ENCODE data around the gene PLCG2.

- TF ChIP-seq, protein P1, sequence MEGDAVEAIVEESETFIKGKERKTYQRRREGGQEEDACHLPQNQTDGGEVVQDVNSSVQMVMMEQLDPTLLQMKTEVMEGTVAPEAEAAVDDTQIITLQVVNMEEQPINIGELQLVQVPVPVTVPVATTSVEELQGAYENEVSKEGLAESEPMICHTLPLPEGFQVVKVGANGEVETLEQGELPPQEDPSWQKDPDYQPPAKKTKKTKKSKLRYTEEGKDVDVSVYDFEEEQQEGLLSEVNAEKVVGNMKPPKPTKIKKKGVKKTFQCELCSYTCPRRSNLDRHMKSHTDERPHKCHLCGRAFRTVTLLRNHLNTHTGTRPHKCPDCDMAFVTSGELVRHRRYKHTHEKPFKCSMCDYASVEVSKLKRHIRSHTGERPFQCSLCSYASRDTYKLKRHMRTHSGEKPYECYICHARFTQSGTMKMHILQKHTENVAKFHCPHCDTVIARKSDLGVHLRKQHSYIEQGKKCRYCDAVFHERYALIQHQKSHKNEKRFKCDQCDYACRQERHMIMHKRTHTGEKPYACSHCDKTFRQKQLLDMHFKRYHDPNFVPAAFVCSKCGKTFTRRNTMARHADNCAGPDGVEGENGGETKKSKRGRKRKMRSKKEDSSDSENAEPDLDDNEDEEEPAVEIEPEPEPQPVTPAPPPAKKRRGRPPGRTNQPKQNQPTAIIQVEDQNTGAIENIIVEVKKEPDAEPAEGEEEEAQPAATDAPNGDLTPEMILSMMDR (IDR thresholded peaks at IDR 0.05), result no peak
- no peak for TF ChIP-seq POLR2A (IDR thresholded peaks at IDR 0.05)
Observed at GRCh38 chr16:81850197-81850944, 71.3 kb downstream of the PLCG2 start.
